Stimulated activated CD4-positive, alpha-beta T cell treated with anti-CD3 and anti-CD28 coated beads, Interleukin-12 subunit alpha, Interleukin-12 subunit beta, amount 100 ng/mL, for 24 hours (primary cell): ENCODE data around the gene NR2F1-AS1.

ENCODE experiments used
- DNase-seq, 2 experiments: peaks; one replicate each; pipeline ENCODE4 v3.0.0-alpha.2; 2020; ENCODE audit warnings: low read depth in 2 of 2

NR2F1-AS1 gene

GRCh38 chr5:93603078-93603792 lies 22.2 kb upstream of the NR2F1-AS1 start:
- no peak for DNase-seq

GRCh38 chr5:93602241-93603077 lies 21.4 kb upstream of the NR2F1-AS1 start:
- no peak for DNase-seq

- DNase-seq = no peak
Measured at GRCh38 chr5:93601802-93602155, 20.8 kb upstream of the NR2F1-AS1 start.

- no peak for DNase-seq
Measured at GRCh38 chr5:93601071-93601801, 20.2 kb upstream of the NR2F1-AS1 start.

GRCh38 chr5:93600409-93601070 lies 19.5 kb upstream of the NR2F1-AS1 start:
- no peak for DNase-seq

GRCh38 chr5:93599399-93600120 lies 18.5 kb upstream of the NR2F1-AS1 start:
- no peak for DNase-seq

GRCh38 chr5:93599001-93599379 lies 18.0 kb upstream of the NR2F1-AS1 start:
- no peak for DNase-seq

- DNase-seq = no peak
Measured at GRCh38 chr5:93598091-93599000, 17.3 kb upstream of the NR2F1-AS1 start.

- DNase-seq = no peak
Measured at GRCh38 chr5:93596676-93597490, 15.9 kb upstream of the NR2F1-AS1 start.

- no peak for DNase-seq
Measured at GRCh38 chr5:93596310-93596675, 15.3 kb upstream of the NR2F1-AS1 start.

- DNase-seq = no peak
Measured at GRCh38 chr5:93595420-93596147, 14.6 kb upstream of the NR2F1-AS1 start.

- DNase-seq = no peak
Measured at GRCh38 chr5:93594591-93595419, 13.8 kb upstream of the NR2F1-AS1 start.

GRCh38 chr5:93593476-93594131 lies 12.6 kb upstream of the NR2F1-AS1 start:
- no peak for DNase-seq

GRCh38 chr5:93592883-93593282 lies 11.9 kb upstream of the NR2F1-AS1 start:
- no peak for DNase-seq

GRCh38 chr5:93591323-93591945 lies 10.4 kb upstream of the NR2F1-AS1 start:
- DNase-seq = no peak

- no peak for DNase-seq
Measured at GRCh38 chr5:93590493-93590892, 9.5 kb upstream of the NR2F1-AS1 start.

- DNase-seq = no peak
Measured at GRCh38 chr5:93589829-93590215, 8.8 kb upstream of the NR2F1-AS1 start.
